PFSK-1 (cell line): ENCODE data around the gene PTPRK.

Experiments used
- FOXP2 ChIP-seq: optimal IDR thresholded peaks from 2 replicates; pipeline ENCODE3; 2011; ENCODE audit warnings: borderline replicate concordance, control low read depth, inconsistent platforms; ENCODE audit not compliant: insufficient read depth; ENCODE audit errors: extremely low read length, extremely low read depth
- POLR2AphosphoS5 ChIP-seq: IDR thresholded peaks from 2 replicates; pipeline ENCODE4 v1.6.1; 2012; ENCODE audit warnings: low read depth, mild to moderate bottlenecking, control low read depth, low read length, moderate library complexity
- REST ChIP-seq, 2 experiments: IDR thresholded peaks; 2 replicates each; pipeline versions ENCODE4 v1.6.1 to v1.8.0; 2011 to 2012; ENCODE audit warnings: low read depth in 2 of 2, low read length in 2 of 2, control low read depth in 1 of 2, inconsistent platforms in 1 of 2, mild to moderate bottlenecking in 1 of 2, moderate library complexity in 1 of 2; ENCODE audit not compliant: insufficient read depth in 1 of 2
- SIN3A ChIP-seq: IDR thresholded peaks from 2 replicates; pipeline ENCODE4 v1.6.1; 2012; ENCODE audit warnings: mild to moderate bottlenecking, low read length, moderate library complexity, borderline replicate concordance; ENCODE audit not compliant: insufficient read depth
- TAF1 ChIP-seq: IDR thresholded peaks from 2 replicates; pipeline ENCODE4 v1.6.1; 2012; ENCODE audit warnings: low read length, control low read depth, borderline replicate concordance; ENCODE audit not compliant: insufficient read depth

PTPRK gene

GRCh38 chr6:128493877-128494276 is 26.5 kb downstream of the PTPRK start:
- no peak for TF ChIP-seq TAF1
- no peak for TF ChIP-seq POLR2AphosphoS5
- no peak for TF ChIP-seq FOXP2
- no peak for TF ChIP-seq REST (IDR thresholded peaks at IDR 0.05; ENCODE audit: insufficient read depth in 1 of 2, low read depth in 2 of 2, low read length in 2 of 2)
- no peak for TF ChIP-seq SIN3A

GRCh38 chr6:128492386-128492785 is 28.0 kb downstream of the PTPRK start:
- TF ChIP-seq POLR2AphosphoS5 (no peak), SIN3A (no peak), FOXP2 (no peak), REST (IDR thresholded peaks at IDR 0.05; ENCODE audit: insufficient read depth in 1 of 2, low read depth in 2 of 2, low read length in 2 of 2) (no peak), TAF1 (no peak)

GRCh38 chr6:128491610-128492206 is 28.7 kb downstream of the PTPRK start:
- TF ChIP-seq REST (IDR thresholded peaks at IDR 0.05; ENCODE audit: insufficient read depth in 1 of 2, low read depth in 2 of 2, low read length in 2 of 2), result no peak
- TF ChIP-seq SIN3A, result no peak

GRCh38 chr6:128491100-128491581 is 29.3 kb downstream of the PTPRK start:
- TF ChIP-seq TAF1 (no peak), FOXP2 (no peak), POLR2AphosphoS5 (no peak), REST (IDR thresholded peaks at IDR 0.05; ENCODE audit: insufficient read depth in 1 of 2, low read depth in 2 of 2, low read length in 2 of 2) (no peak), SIN3A (no peak)

GRCh38 chr6:128487746-128488145 is 32.7 kb downstream of the PTPRK start:
- no peak for TF ChIP-seq POLR2AphosphoS5
- no peak for TF ChIP-seq REST (IDR thresholded peaks at IDR 0.05; ENCODE audit: insufficient read depth in 1 of 2, low read depth in 2 of 2, low read length in 2 of 2)
- TF ChIP-seq TAF1, result no peak
- no peak for TF ChIP-seq FOXP2
- no peak for TF ChIP-seq SIN3A
